H1 (cell line): Measurements from ENCODE around the gene CCDC182. TPM values are rescaled to one million over a fixed set of nuclear protein-coding genes. Genes with fewer than 3 reads are reported as not detected.

ENCODE experiments used
- HDAC6 ChIP-seq: IDR thresholded peaks from one replicate; pipeline ENCODE4 v1.7.1; 2012; ENCODE audit warnings: low read depth, mild to moderate bottlenecking, inconsistent platforms, low read length, moderate library complexity
- POU5F1 ChIP-seq: IDR thresholded peaks from 2 replicates; pipeline ENCODE4 v1.6.1; 2011; ENCODE audit warnings: low read depth, mild to moderate bottlenecking, low read length, moderate library complexity
- SIN3A ChIP-seq, 2 experiments: IDR thresholded peaks in 1 of 2; conservative IDR thresholded peaks in 1 of 2; 2 replicates each; pipeline ENCODE4 v1.6.1; 2011 to 2012; ENCODE audit warnings: low read length in 2 of 2, improper control_type of control experiment in 1 of 2, low read depth in 1 of 2, mild to moderate bottlenecking in 1 of 2
- SP2 ChIP-seq: IDR thresholded peaks from 2 replicates; pipeline ENCODE4 v1.6.1; 2012; ENCODE audit warnings: mild to moderate bottlenecking, low read length, inconsistent platforms
- polyA plus RNA-seq, 7 experiments: library from polyadenylated mRNA; depleted of rRNA in 3 of 7; stranded (reverse) in 5 of 7; unstranded in 2 of 7; fragments of >200 nt in 5 of 7; fragments of 200-250 nt in 2 of 7; gene quantifications; 1 replicate in 5 of 7; 2 replicates in 1 of 7; 4 replicates in 1 of 7; pipeline versions ENCODE4 v1.2.1 to v1.2.3, GENCODE V29; 2011 to 2013; ENCODE audit warnings: missing spikeins in 2 of 7, mixed read lengths in 2 of 7
- total RNA-seq: library from RNA; stranded (reverse); fragmentation: NEBNext Ultra II Directional; extraction: Animal tissue kit (Norgen Biotek cat#: 25700); gene quantifications from 2 replicates; pipeline ENCODE4 v1.2.1, GENCODE V29; 2021

The CCDC182 gene
- total and polyA plus RNA-seq, 2 of the 8 experiments (the other 6 are each of a cell fraction or from before 2014, with no cell fraction given), result not detected

GRCh38 chr17:57750895-57751294, 5.8 kb upstream of the CCDC182 start (continued):
- no peak for TF ChIP-seq POU5F1
- TF ChIP-seq HDAC6, result no peak
- no peak for TF ChIP-seq SP2
- no peak for TF ChIP-seq SIN3A (conservative IDR thresholded peaks at IDR 0.05 in 1 of 2, IDR thresholded peaks at IDR 0.05 in 1 of 2; ENCODE audit: low read depth in 1 of 2, low read length in 2 of 2)
